ENCODE results near the gene BYSL.

DNA sequence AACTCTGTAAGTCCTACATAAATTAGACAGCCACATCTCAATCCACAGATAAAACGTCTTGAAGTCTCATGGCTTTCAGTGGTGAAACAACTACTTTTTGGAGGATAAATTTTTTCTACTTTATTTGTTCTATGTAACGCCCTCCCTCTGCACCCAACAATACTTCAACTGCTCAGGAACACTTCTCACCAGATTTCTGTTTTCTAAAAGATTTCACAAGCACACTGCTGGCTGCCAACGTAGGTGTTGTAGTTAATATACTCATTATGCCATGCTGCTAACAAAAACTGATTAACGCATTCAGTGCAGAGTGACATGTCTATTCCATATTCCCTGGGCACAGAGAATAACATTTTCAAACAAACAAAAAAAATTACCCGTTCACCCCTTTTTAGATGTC is 36.3 kb upstream of the BYSL start:
- no peak for TF ChIP-seq POLR2A (IDR thresholded peaks at IDR 0.05)
- no peak for TF ChIP-seq CTCF (IDR thresholded peaks at IDR 0.05)

Data from adrenal gland (tissue), 5 donors.